GM12875 (cell line): Measurements from ENCODE around the gene PRKCB.

ENCODE experiments used
- H3K4me3 ChIP-seq: one replicate; pipeline ENCODE4 v1.5.1; 2011; ENCODE audit warnings: low read depth, low read length, control low read depth
- TF ChIP-seq, protein P1 (sequence below): IDR thresholded peaks from 2 replicates; pipeline ENCODE4 v1.5.1; 2011; ENCODE audit warnings: low read depth, mild to moderate bottlenecking, control low read depth, inconsistent platforms, low read length, moderate library complexity, borderline replicate concordance; ENCODE audit not compliant: insufficient read depth

The PRKCB gene

DNA sequence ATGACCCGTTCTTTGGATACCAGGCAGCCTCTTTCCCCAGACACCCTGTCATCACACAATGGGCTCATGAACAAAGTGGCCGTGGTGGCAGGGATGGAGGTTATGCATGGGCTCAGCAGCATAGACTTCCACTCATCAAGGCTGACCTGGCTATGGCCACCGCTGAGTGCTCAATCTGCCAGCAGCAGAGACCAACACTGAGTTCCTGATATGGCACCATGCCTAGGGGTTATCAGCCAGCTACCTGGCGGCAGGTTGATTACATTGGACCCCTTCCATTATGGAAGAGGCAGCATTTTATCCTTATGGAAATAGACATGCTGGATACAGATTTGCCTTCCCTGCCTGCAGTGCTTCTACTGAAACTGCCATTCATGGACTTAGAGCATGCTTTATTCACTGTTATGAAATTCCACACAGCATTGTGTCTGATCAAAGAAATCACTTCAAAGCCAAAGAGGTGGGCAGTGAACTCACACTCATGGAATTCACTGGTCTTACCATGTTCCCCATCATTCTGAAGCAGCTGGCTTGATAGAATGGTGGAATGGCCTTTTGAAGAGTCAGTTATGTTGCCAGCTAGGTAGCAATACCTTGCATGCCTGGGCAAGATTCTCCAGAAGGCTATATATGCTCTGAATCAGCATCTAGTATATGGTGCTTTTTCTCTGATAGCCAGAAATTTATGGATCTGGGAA is 160.6 kb downstream of the PRKCB start:
- H3K4me3 ChIP-seq, result no peak overlapping the region
- TF ChIP-seq, protein P1, sequence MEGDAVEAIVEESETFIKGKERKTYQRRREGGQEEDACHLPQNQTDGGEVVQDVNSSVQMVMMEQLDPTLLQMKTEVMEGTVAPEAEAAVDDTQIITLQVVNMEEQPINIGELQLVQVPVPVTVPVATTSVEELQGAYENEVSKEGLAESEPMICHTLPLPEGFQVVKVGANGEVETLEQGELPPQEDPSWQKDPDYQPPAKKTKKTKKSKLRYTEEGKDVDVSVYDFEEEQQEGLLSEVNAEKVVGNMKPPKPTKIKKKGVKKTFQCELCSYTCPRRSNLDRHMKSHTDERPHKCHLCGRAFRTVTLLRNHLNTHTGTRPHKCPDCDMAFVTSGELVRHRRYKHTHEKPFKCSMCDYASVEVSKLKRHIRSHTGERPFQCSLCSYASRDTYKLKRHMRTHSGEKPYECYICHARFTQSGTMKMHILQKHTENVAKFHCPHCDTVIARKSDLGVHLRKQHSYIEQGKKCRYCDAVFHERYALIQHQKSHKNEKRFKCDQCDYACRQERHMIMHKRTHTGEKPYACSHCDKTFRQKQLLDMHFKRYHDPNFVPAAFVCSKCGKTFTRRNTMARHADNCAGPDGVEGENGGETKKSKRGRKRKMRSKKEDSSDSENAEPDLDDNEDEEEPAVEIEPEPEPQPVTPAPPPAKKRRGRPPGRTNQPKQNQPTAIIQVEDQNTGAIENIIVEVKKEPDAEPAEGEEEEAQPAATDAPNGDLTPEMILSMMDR, result no peak

DNA sequence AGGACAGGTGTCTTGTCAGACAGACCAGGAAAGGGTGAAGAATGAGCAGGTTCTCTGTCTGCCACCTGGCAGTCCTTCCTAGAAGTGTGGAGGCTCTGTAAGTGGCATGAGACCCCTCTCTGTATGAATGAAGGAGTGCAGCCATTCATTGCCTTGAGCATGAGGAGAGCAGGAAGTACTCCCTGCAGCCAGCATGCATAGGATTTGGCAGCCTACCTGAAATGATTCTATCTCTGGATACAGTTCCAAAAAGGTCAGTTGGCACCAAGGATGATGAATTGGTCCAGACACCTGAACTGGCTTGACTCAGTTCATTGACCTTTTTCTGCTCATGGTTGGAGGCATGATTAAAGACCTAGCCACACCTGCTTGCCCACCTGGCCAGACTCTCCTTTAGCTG is 163.0 kb downstream of the PRKCB start:
- TF ChIP-seq, protein P1, result no peak
- H3K4me3 ChIP-seq, result no peak overlapping the region

DNA sequence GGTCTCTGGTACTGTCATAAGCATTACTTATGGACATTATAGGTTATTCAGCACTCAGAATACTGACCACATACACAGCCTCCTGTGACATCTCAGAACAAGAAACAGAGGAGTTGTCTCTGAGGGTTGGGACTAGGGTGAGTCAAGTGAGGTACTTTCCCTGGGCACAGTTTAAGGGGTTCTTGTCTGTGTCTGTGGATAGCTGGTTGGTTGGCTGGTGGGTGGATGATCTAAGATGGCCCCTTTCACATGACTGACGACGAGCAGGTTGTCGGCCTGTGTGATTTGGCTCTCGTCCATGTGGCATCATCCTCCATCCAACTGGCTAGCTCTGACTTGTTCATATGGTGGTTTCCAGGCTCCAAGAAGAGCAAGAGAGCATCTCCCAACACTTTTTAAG is 163.9 kb downstream of the PRKCB start:
- H3K4me3 ChIP-seq, result no peak overlapping the region
- TF ChIP-seq, protein P1, result no peak

DNA sequence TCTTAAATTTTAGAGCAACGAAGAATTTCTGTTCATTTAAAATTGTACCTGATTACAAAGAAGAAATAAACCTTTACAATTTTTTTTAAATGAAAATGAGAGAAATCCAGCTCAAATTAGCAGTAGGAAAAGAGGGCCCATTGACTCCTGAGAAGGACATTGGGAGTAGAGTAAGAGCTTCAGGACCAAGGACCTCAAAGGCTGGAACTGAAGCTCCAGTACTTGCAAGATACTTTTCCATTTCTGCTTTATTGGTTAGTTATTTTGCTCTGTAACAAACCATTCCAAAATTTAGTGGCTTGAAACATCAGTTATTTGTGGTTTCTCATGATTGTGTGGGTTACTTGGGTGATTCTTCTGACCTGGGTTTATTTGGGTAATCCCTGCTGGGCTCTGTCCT is 165.9 kb downstream of the PRKCB start:
- TF ChIP-seq, protein P1, result no peak
- no peak overlapping the region for H3K4me3 ChIP-seq

DNA sequence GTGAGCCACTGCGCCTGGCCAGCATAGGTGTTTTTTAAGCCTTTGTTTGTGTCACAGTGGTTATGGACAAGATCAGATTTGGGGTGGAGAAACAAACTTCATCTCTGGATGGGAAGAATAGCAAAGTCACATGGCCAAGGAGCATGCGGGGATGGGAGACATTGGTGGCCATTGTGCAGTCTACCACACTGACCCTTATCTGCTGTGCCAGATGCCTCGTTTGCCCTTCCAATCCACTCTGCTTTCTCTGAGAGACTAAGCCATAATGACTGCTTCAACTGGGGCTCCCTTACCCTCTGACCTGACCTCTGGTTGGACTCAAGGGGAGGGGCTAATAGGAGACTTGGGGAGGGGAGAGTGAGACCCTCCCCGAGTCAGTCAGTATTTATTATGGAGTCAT is 166.8 kb downstream of the PRKCB start:
- H3K4me3 ChIP-seq, result no peak overlapping the region
- TF ChIP-seq, protein P1, result no peak

DNA sequence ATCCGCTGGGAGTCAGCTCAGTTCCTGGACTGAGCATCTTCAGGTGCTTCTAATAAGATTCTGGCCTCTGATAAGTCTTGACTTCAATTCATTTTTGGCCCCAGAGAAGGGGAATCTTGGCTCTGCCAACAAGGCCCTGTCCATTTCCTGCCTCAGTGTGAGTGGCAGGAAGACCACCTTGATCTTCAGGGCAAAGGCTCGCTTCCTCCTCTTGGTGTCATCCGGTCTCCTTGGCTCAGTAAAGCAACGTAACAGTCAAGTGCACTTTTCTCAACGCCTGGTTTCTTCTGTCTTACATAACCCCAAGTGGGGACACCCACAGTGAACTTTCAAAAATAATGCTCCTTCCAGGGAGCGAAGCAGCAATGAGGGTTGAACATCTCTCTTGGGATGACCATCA is 169.8 kb downstream of the PRKCB start:
- TF ChIP-seq, protein P1, result no peak
- no peak overlapping the region for H3K4me3 ChIP-seq

DNA sequence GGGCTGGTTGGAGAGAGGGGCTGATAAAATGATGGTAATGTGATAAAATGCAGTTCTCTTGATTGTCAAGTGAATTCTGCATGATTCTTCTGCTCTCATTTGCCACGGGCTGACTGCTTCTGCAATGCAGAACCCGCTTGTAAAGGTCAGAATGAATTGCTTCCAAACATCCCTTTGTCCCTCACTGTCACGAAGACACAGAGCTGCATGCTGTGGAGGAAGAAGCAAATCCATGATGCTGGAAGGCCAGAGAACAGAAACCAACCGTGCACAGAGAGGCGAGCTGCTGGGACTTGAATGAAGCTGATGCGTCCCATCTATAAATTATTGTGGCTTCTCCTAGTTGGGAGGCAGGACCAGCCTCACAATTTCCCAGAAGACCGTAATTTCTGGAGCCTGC is 171.6 kb downstream of the PRKCB start:
- TF ChIP-seq, protein P1, result no peak
- no peak overlapping the region for H3K4me3 ChIP-seq
